Heart left ventricle (tissue), 16 donors: ENCODE data around the gene PCDHGA1. TPM values are rescaled to one million over a fixed set of nuclear protein-coding genes. Genes with fewer than 3 reads are reported as not detected.

Experiments
- ATAC-seq, 4 donors: fragments of 200-7000 bp; cut with Tn5 transposase; one replicate each; pipeline ENCODE4 v1.9.1; 2020 to 2022; ENCODE audit warnings: moderate library complexity in 4 of 4, mild to moderate bottlenecking in 3 of 4, moderate number of reproducible peaks in 1 of 4
- DNase-seq, 5 donors: peaks; one replicate each; pipeline ENCODE4 v3.0.0-alpha.2; 2020
- H3K27ac ChIP-seq, 12 donors: fragments of 200-600 bp; sonication (generic) in 4 of 12; one replicate each; pipeline versions ENCODE4 v1.5.0 to v1.8.0; 2016 to 2022; ENCODE audit warnings: mild to moderate bottlenecking in 2 of 12
- H3K27me3 ChIP-seq, 9 donors: fragments of 200-600 bp; sonication (generic) in 2 of 9; one replicate each; pipeline versions ENCODE4 v1.5.1 to v1.8.0; 2016 to 2022; ENCODE audit warnings: mild to moderate bottlenecking in 3 of 9
- H3K36me3 ChIP-seq, 9 donors: fragments of 200-600 bp; sonication (generic) in 2 of 9; one replicate each; pipeline versions ENCODE4 v1.5.0 to v1.8.0; 2018 to 2022; ENCODE audit warnings: mild to moderate bottlenecking in 2 of 9
- H3K4me1 ChIP-seq, 12 donors: fragments of 200-600 bp; sonication (generic) in 4 of 12; one replicate each; pipeline versions ENCODE4 v1.5.0 to v1.8.0; 2016 to 2022; ENCODE audit warnings: mild to moderate bottlenecking in 3 of 12
- H3K4me3 ChIP-seq, 12 donors: fragments of 200-600 bp; sonication (generic) in 4 of 12; one replicate each; pipeline versions ENCODE4 v1.5.0 to v1.8.0; 2017 to 2022; ENCODE audit warnings: mild to moderate bottlenecking in 9 of 12, moderate library complexity in 4 of 12
- H3K9me3 ChIP-seq, 12 donors: fragments of 200-600 bp; sonication (generic) in 4 of 12; one replicate each; pipeline versions ENCODE4 v1.5.0 to v1.8.0; 2016 to 2022; ENCODE audit warnings: mild to moderate bottlenecking in 1 of 12
- POLR2A ChIP-seq, 2 donors: fragments of 450-650 bp; IDR thresholded peaks; one replicate each; pipeline ENCODE4 v1.6.1; 2017; ENCODE audit warnings: antibody characterized with exemption in 2 of 2, mild to moderate bottlenecking in 2 of 2, moderate library complexity in 2 of 2
- WGBS, 4 donors: extraction: QIAGEN DNeasy Blood & Tissue Kit in 2 of 4; methylation state at CpG; one replicate each; pipeline versions ENCODE4 v1.1.5 to v1.1.7; 2013 to 2018; 5-methylcytosine and 5-hydroxymethylcytosine counted together
- intact Hi-C, 10 donors: fragments of 100-400 bp; cut with DNase I; formaldehyde crosslinking; loops; one replicate each; pipeline versions ENCODE4 v1.11.1 to v1.14.2; 2022
- polyA plus RNA-seq, 2 donors: library from polyadenylated mRNA; stranded (reverse); fragments of 200-250 nt; gene quantifications; one replicate each; pipeline ENCODE4 v1.2.3, GENCODE V29; 2013
- total RNA-seq, 9 donors: library from RNA; depleted of rRNA in 2 of 9; stranded (reverse); fragments of >200 nt in 2 of 9; fragmentation: NEBNext Ultra II Directional in 3 of 9; extraction: Animal tissue kit (Norgen Biotek cat#: 25700) in 3 of 9; gene quantifications; one replicate each; pipeline versions ENCODE4 v1.1.0 to v1.2.4, GENCODE V29; 2016 to 2023
- TF ChIP-seq, protein P1 (sequence below), 12 donors: fragments of 200-600 bp; sonication (generic) in 4 of 12; IDR thresholded peaks; one replicate each; pipeline versions ENCODE4 v1.5.0 to v1.8.0; 2018 to 2022; ENCODE audit warnings: antibody characterized with exemption in 12 of 12, mild to moderate bottlenecking in 5 of 12
- donor health status: ischemic (EF 13 %, LVEDD 7.1; RV severe dilation, severe dysfunction).
- donor health status: healthy with polysubstance abuse.
- donor health status: DM: no; HTN: yes; CAD: no.
- donor health status: DM: no; HTN: no; CAD: no.
- donor health status: ischemic (EF 25% LVEDD 6.9; RV normal size, moderate dysfunction).
- donor health status: ischemic (EF 25% LVEDD 5.7; RV mildly dilated, moderate dysfunction).
- donor health status: healthy.
- donor health status: DM: yes; HTN: yes; CAD: no.
- donor health status: ischemic (EF 35%, LVEDD 5.7; RV mildly dilated, moderate dysfunction).
- donor health status: nonischemic (EF 11% LVEDD 7.7; RV severe dilation, severe dysfunction).
- donor health status: DM: yes; HTN: yes; CAD: no.
- donor health status: PGD.
- donor health status: ischemic (EF 29% LVEDD 5.4; RV normal size, mild dysfunction).
- donor health status: nonischemic (EF 23%, LVEDD 6.1; RV moderate dilation, normal function).

PCDHGA1 gene
- total and polyA plus RNA-seq, 11 donors, result 1.3 to 4.9 (median 3.1) TPM

DNA sequence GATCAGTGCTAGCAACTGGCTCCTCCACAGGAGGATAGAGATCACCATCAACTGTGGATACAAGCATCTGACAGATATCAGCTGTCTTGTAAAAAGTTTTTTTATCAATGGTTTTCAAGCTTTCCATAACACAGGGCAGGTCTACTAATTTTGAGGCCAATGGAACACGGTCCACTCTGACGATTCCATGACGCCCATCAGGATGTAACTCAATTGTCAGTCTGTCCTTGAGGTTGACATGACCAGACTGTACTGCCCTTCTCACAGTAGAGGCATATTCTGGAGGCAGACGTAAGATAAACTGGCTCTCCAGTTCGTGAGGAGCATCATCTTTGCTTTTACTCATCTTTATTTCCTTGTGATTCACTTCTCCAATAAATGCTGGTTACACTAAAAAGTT, 10.6 kb upstream of the PCDHGA1 start:
- Histone ChIP-seq H3K4me1 (peaks cover 0 to 18% (median 8%) of the 10 kb centered on the region in 12 donors), H3K27ac (peak overlapping the region in 9 of 12 donors; percentile 87 to 97 (median 93)), H3K36me3 (peaks cover 0 to 46% (median 13%) of the 10 kb centered on the region in 9 donors), H3K27me3 (no peaks in the 10 kb centered on the region), H3K9me3 (peaks cover 4 to 81% (median 57%) of the 10 kb centered on the region in 12 donors), H3K4me3 (peak overlapping the region; percentile 32 to 88 (median 74))
- intact Hi-C loops, result loop anchor here in 6 of 10 donors (2.0 to 10.0 kb wide), 5 partner anchors 75 to 245 kb away; partner anchors contain the start of gene PCDHB15 (in 1 of the 6)
- no peak for ATAC-seq
- no peak for DNase-seq
- WGBS, 4 donors, result 58 to 68% (median 60%) methylated on average over 5 of the region's 5 CpGs
- TF ChIP-seq, protein P1, sequence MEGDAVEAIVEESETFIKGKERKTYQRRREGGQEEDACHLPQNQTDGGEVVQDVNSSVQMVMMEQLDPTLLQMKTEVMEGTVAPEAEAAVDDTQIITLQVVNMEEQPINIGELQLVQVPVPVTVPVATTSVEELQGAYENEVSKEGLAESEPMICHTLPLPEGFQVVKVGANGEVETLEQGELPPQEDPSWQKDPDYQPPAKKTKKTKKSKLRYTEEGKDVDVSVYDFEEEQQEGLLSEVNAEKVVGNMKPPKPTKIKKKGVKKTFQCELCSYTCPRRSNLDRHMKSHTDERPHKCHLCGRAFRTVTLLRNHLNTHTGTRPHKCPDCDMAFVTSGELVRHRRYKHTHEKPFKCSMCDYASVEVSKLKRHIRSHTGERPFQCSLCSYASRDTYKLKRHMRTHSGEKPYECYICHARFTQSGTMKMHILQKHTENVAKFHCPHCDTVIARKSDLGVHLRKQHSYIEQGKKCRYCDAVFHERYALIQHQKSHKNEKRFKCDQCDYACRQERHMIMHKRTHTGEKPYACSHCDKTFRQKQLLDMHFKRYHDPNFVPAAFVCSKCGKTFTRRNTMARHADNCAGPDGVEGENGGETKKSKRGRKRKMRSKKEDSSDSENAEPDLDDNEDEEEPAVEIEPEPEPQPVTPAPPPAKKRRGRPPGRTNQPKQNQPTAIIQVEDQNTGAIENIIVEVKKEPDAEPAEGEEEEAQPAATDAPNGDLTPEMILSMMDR (IDR thresholded peaks at IDR 0.05), result no peak
- TF ChIP-seq POLR2A (IDR thresholded peaks at IDR 0.05), result no peak

DNA sequence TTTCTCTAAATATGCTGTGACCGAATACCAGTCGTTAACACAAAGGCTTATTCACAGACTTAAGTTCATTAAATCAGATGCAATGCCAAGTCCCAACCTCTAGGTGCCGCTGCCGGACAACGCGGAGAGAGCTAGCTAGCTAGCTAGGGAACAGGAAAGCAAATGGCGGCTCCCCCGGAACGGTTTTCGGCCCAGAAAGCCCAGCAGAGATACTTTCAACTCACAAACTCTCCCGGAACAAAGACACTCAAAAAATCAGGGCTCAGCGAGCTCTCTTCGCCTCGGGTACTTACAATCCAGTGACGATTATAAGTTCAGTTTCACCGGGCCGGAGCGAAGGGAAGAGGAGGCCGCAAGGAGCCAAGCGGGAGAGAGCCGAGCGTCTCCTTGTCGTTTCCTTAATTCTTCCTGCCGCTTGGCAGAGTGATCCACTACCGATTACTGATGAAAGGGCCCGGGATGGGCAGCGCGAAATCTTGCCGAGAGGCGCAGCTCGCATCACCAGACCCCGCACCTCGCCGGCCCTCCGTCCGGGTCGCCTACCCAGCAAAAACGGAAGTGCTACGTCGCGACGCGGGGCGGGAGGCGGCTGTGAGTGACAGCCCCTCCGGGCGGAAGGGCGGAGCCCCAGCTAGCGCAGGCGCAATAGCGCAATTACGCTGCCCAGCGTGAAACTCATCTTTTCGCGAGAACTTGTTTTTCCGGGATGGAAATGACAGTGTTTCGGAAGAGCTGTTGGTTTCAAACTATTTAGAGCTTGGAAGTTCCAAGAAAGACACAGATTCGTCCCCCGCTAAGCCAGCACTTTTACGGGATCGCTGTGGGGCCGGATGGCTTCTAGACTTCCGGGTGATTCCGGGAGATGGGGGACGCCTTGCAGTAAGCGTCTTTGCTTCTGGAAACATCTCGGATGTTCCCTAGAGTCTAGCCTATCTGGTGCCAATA, 9.8 kb upstream of the PCDHGA1 start, which contains the start of gene TAF7:
Gene TAF7, minus strand, starts transcription at position 560 of the 945 bp plus-strand sequence. CDS start 740 bp downstream, outside the sequence.
- H3K9me3 ChIP-seq, result peaks cover 4 to 73% (median 50%) of the 10 kb centered on the region in 12 donors

DNA sequence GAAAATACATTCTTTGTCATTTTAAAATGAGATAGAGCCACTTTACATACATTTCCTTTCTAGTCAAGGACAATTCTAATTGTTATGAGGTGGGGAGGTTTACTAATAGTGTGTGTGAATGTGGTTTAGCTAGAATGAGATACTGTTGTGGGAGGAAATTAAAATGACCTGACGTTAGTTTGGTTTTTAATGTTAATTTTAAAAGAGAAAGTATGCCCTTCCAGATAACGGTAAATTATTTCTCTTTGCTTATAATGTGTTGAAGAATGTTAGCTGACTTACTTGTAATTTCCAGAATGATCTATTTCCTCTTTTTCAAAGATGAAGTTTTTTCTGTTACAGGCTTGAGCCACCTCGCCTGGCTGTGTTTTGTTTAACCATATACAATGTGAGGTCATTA, 8.1 kb upstream of the PCDHGA1 start:
- no peaks in the 10 kb centered on the region for H3K27me3 ChIP-seq
- no peak overlapping the region for H3K4me3 ChIP-seq
- no peak overlapping the region for H3K27ac ChIP-seq
- peaks cover 0 to 27% (median 13%) of the 10 kb centered on the region in 9 donors for H3K36me3 ChIP-seq
- no peak for TF ChIP-seq POLR2A (IDR thresholded peaks at IDR 0.05)
- TF ChIP-seq, protein P1 (IDR thresholded peaks at IDR 0.05), result no peak
- H3K9me3 ChIP-seq, result peaks cover 4 to 61% (median 34%) of the 10 kb centered on the region in 12 donors
- intact Hi-C loops, result loop anchor here in 4 of 10 donors (5.0 to 10.0 kb wide), 3 partner anchors 203 to 243 kb away; no protein-coding TSS in a partner anchor
- H3K4me1 ChIP-seq, result peaks cover 0 to 21% (median 9%) of the 10 kb centered on the region in 12 donors
- no peak for ATAC-seq
- WGBS, 4 donors, result 88 to 94% (median 92%) methylated on average over 3 of the region's 3 CpGs
- no peak for DNase-seq

More for the DNA sequence above, 9.8 kb upstream of the PCDHGA1 start, which contains the start of gene TAF7:
- H3K36me3 ChIP-seq, result peaks cover 0 to 45% (median 13%) of the 10 kb centered on the region in 9 donors
- H3K4me3 ChIP-seq, result peak within 1 kb of the TSS; percentile 32 to 88 (median 74)
- peak; percentile 89 to 96 (median 93) for DNase-seq
- peak within 1 kb of the TSS; percentile 85 to 97 (median 92) for H3K27ac ChIP-seq
- intact Hi-C loops, result loop anchor here in 6 of 10 donors (2.0 to 10.0 kb wide), 4 partner anchors 204 to 244 kb away; no protein-coding TSS in a partner anchor
- WGBS, 4 donors, result 1% methylated on average over 64 to 67 of the region's 67 CpGs
- no peaks in the 10 kb centered on the region for H3K27me3 ChIP-seq
- TF ChIP-seq POLR2A (IDR thresholded peaks at IDR 0.05), result peak; percentile 91 to 94
- TF ChIP-seq, protein P1 (IDR thresholded peaks at IDR 0.05), result peak; percentile 70 to 91 (median 86)
- H3K4me1 ChIP-seq, result peaks cover 0 to 18% (median 8%) of the 10 kb centered on the region in 12 donors
- ATAC-seq, result peak; percentile 99 to 100 (median 100)
